WTC11 (cell line): Measurements from ENCODE around the gene PDZD7. TPM values are rescaled to one million over a fixed set of nuclear protein-coding genes. Genes with fewer than 3 reads are reported as not detected.

ENCODE experiments used
- ATAC-seq: fragments of 200-7000 bp; cut with Tn5 transposase; 2 replicates; pipeline ENCODE4 v1.10.0; 2021; ENCODE audit warnings: mild to moderate bottlenecking, moderate library complexity
- CTCF ChIA-PET: fragments of 300-600 bp; sonication (Branson Sonifier 250); formaldehyde crosslinking; loops from one replicate; lab custom pipeline; 2021; ENCODE audit warnings: antibody characterized with exemption; lab: Charles Lee
- POLR2A ChIA-PET: fragments of 350-600 bp; sonication (Branson Sonifier 250); formaldehyde crosslinking; loops from one replicate; lab custom pipeline; 2021; ENCODE audit warnings: antibody characterized with exemption; lab: Charles Lee
- DNase-seq: peaks from one replicate; pipeline ENCODE4 v3.0.0; 2021; ENCODE audit warnings: low spot score
- H3K27ac Mint-ChIP-seq: 2 replicates; pipeline ENCODE4 v1.8.0; 2021; ENCODE audit warnings: mixed read lengths
- H3K27me3 Mint-ChIP-seq: 2 replicates; pipeline ENCODE4 v1.8.0; 2021; ENCODE audit warnings: low read depth, mild to moderate bottlenecking, moderate library complexity, mixed read lengths
- H3K36me3 Mint-ChIP-seq: 2 replicates; pipeline ENCODE4 v1.8.0; 2021; ENCODE audit warnings: mixed read lengths
- H3K4me1 Mint-ChIP-seq: 2 replicates; pipeline ENCODE4 v1.8.0; 2022; ENCODE audit warnings: mixed read lengths
- H3K4me3 Mint-ChIP-seq: 2 replicates; pipeline ENCODE4 v1.8.0; 2021; ENCODE audit warnings: mild to moderate bottlenecking, moderate library complexity, mixed read lengths
- H3K9me3 Mint-ChIP-seq: 2 replicates; pipeline ENCODE4 v1.8.0; 2021; ENCODE audit warnings: mixed read lengths
- ATF2 ChIP-seq: sonication (generic); formaldehyde crosslinking; IDR thresholded peaks from 2 replicates; pipeline ENCODE4 v1.8.1; 2022; ENCODE audit warnings: low read depth, missing genetic modification reagents, borderline replicate concordance
- CBFB ChIP-seq: sonication (generic); formaldehyde crosslinking; IDR thresholded peaks from 2 replicates; pipeline ENCODE4 v1.8.1; 2022; ENCODE audit warnings: mild to moderate bottlenecking, low read depth, missing genetic modification reagents
- E2F1 ChIP-seq: sonication (generic); formaldehyde crosslinking; IDR thresholded peaks from 2 replicates; pipeline ENCODE4 v1.8.0; 2022; ENCODE audit warnings: mild to moderate bottlenecking, missing genetic modification reagents
- ELF4 ChIP-seq: sonication (generic); formaldehyde crosslinking; IDR thresholded peaks from 2 replicates; pipeline ENCODE4 v1.8.1; 2022; ENCODE audit warnings: low read depth, mild to moderate bottlenecking, moderate library complexity, missing genetic modification reagents
- IRF2 ChIP-seq: sonication (generic); formaldehyde crosslinking; IDR thresholded peaks from 2 replicates; pipeline ENCODE4 v1.8.0; 2022; ENCODE audit warnings: low read depth, missing genetic modification reagents, borderline replicate concordance
- JAZF1 ChIP-seq: fragments of 250-450 bp; sonication (Bioruptor Pico); IDR thresholded peaks from 2 replicates; pipeline ENCODE4 v1.9.0; 2021; ENCODE audit warnings: moderate library complexity, mild to moderate bottlenecking, inconsistent platforms
- MAX ChIP-seq: sonication (generic); formaldehyde crosslinking; IDR thresholded peaks from 2 replicates; pipeline ENCODE4 v1.8.0; 2022; ENCODE audit warnings: mild to moderate bottlenecking, missing genetic modification reagents
- MLX ChIP-seq: sonication (generic); formaldehyde crosslinking; IDR thresholded peaks from 2 replicates; pipeline ENCODE4 v1.8.1; 2023; ENCODE audit warnings: mild to moderate bottlenecking, missing genetic modification reagents, moderate library complexity
- NFATC4 ChIP-seq: fragments of 250-450 bp; sonication (Bioruptor Pico); IDR thresholded peaks from 2 replicates; pipeline ENCODE4 v1.9.0; 2021; ENCODE audit warnings: mild to moderate bottlenecking
- NR1H2 ChIP-seq: sonication (generic); formaldehyde crosslinking; IDR thresholded peaks from 2 replicates; pipeline ENCODE4 v1.9.0; 2021; ENCODE audit warnings: mild to moderate bottlenecking, moderate library complexity, missing genetic modification reagents
- NR2C2 ChIP-seq: sonication (generic); formaldehyde crosslinking; IDR thresholded peaks from 2 replicates; pipeline ENCODE4 v1.8.0; 2022; ENCODE audit warnings: mild to moderate bottlenecking, missing genetic modification reagents
- PREB ChIP-seq: sonication (generic); formaldehyde crosslinking; IDR thresholded peaks from 2 replicates; pipeline ENCODE4 v1.8.1; 2022; ENCODE audit warnings: mild to moderate bottlenecking, missing genetic modification reagents, moderate library complexity, borderline replicate concordance
- SMAD3 ChIP-seq: sonication (generic); formaldehyde crosslinking; IDR thresholded peaks from 2 replicates; pipeline ENCODE4 v1.8.0; 2022; ENCODE audit warnings: missing genetic modification reagents, mild to moderate bottlenecking, borderline replicate concordance
- SMAD4 ChIP-seq: sonication (generic); formaldehyde crosslinking; IDR thresholded peaks from 2 replicates; pipeline ENCODE4 v1.8.0; 2022; ENCODE audit warnings: mild to moderate bottlenecking, missing genetic modification reagents
- STAT6 ChIP-seq: sonication (generic); formaldehyde crosslinking; conservative IDR thresholded peaks from 2 replicates; pipeline ENCODE4 v1.8.1; 2023; ENCODE audit warnings: mild to moderate bottlenecking, low read depth, missing genetic modification reagents, moderate library complexity
- ZBTB21 ChIP-seq: sonication (generic); formaldehyde crosslinking; IDR thresholded peaks from 2 replicates; pipeline ENCODE4 v1.8.1; 2023; ENCODE audit warnings: mild to moderate bottlenecking, missing genetic modification reagents, borderline replicate concordance
- ZNF121 ChIP-seq: sonication (generic); formaldehyde crosslinking; IDR thresholded peaks from 2 replicates; pipeline ENCODE4 v1.8.0; 2023; ENCODE audit warnings: missing genetic modification reagents
- ZNF219 ChIP-seq: sonication (generic); formaldehyde crosslinking; IDR thresholded peaks from 2 replicates; pipeline ENCODE4 v1.8.0; 2023; ENCODE audit warnings: missing genetic modification reagents, mild to moderate bottlenecking, borderline replicate concordance
- ZNF423 ChIP-seq: fragments of 250-450 bp; sonication (Bioruptor Pico); IDR thresholded peaks from 2 replicates; pipeline ENCODE4 v2.1.2; 2022; ENCODE audit warnings: mild to moderate bottlenecking, moderate library complexity
- total RNA-seq: library from RNA; stranded (reverse); gene quantifications from 3 replicates; pipeline ENCODE4 v1.2.3, GENCODE V29; 2021

Gene PDZD7
- total RNA-seq, 1 experiment from 2014 or later, result 2.6 TPM

- no peak overlapping the region for H3K27ac Mint-ChIP-seq
- ChIA-PET CTCF (interaction anchor here (1.0 to 5.5 kb wide), 7 partner anchors 18 to 138 kb away, joined by 3 to 84 read pairs (median 5); no protein-coding TSS in a partner anchor), POLR2A (no interaction called here)
- ATAC-seq, result no peak
- peaks cover 83% of the 10 kb centered on the region for H3K27me3 Mint-ChIP-seq
- no peak for DNase-seq
- no peaks in the 10 kb centered on the region for H3K9me3 Mint-ChIP-seq
- H3K4me1 Mint-ChIP-seq, result peaks cover 39% of the 10 kb centered on the region
- TF ChIP-seq ZNF121 (peak; percentile 47; the same call in 1 of the 2 replicates), E2F1 (CRISPR knock-in tag) (no peak)
- H3K4me3 Mint-ChIP-seq, result no peak overlapping the region
- no peaks in the 10 kb centered on the region for H3K36me3 Mint-ChIP-seq
Measured at GRCh38 chr10:101076630-101077029, 45.7 kb upstream of the PDZD7 start.

- Mint-ChIP-seq H3K4me1 (peaks cover 41% of the 10 kb centered on the region), H3K9me3 (no peaks in the 10 kb centered on the region), H3K27ac (no peak overlapping the region), H3K27me3 (peaks cover 79% of the 10 kb centered on the region), H3K36me3 (no peaks in the 10 kb centered on the region), H3K4me3 (no peak overlapping the region)
- CTCF ChIA-PET, result interaction anchor here (0.8 to 5.5 kb wide), 10 partner anchors 19 to 557 kb away, joined by 3 to 84 read pairs (median 4); no protein-coding TSS in a partner anchor
- DNase-seq, result no peak
- TF ChIP-seq IRF2 (CRISPR knock-in tag), result no peak
- no peak for ATAC-seq
- POLR2A ChIA-PET, result interaction anchor here (0.6 to 1.0 kb wide), 2 partner anchors 24 to 35 kb away, joined by 4 to 9 read pairs; no protein-coding TSS in a partner anchor
Measured at GRCh38 chr10:101075775-101076174, 44.8 kb upstream of the PDZD7 start.

GRCh38 chr10:101073631-101074030, 42.7 kb upstream of the PDZD7 start:
- ChIA-PET CTCF (interaction anchor here (0.6 to 5.5 kb wide), 21 partner anchors 8 to 195 kb away, joined by 3 to 84 read pairs (median 5); partner anchors contain the start of genes KAZALD1 and TLX1), POLR2A (interaction anchor here (0.6 kb wide), 1 partner anchor 364 kb away, joined by 4 read pairs; no protein-coding TSS in a partner anchor)
- Mint-ChIP-seq H3K9me3 (no peaks in the 10 kb centered on the region), H3K36me3 (no peaks in the 10 kb centered on the region), H3K4me1 (peaks cover 41% of the 10 kb centered on the region), H3K27me3 (peaks cover 65% of the 10 kb centered on the region), H3K27ac (no peak overlapping the region), H3K4me3 (peak overlapping the region; percentile 39; the same call in 1 of the 2 replicates)
- ATAC-seq, result peak; percentile 57
- TF ChIP-seq STAT6 (CRISPR knock-in tag) (no peak), MAX (CRISPR knock-in tag) (no peak), NFATC4 (CRISPR knock-in tag) (no peak), MLX (no peak), NR1H2 (CRISPR knock-in tag) (no peak), SMAD3 (CRISPR knock-in tag) (no peak), ATF2 (no peak)
- DNase-seq, result no peak

- no peak for TF ChIP-seq PREB (CRISPR knock-in tag)
- no peak for TF ChIP-seq MLX
- no peak for TF ChIP-seq CBFB (CRISPR knock-in tag)
- TF ChIP-seq ZBTB21 (CRISPR knock-in tag), result no peak
- TF ChIP-seq ELF4 (CRISPR knock-in tag), result no peak
- TF ChIP-seq JAZF1 (CRISPR knock-in tag), result no peak
- TF ChIP-seq IRF2 (CRISPR knock-in tag), result no peak
- no peak for TF ChIP-seq SMAD4 (CRISPR knock-in tag)
- TF ChIP-seq ZNF219 (CRISPR knock-in tag), result no peak
- TF ChIP-seq ZNF423 (CRISPR knock-in tag), result no peak
- no peak for TF ChIP-seq NR2C2
- Mint-ChIP-seq H3K27me3 (peaks cover 59% of the 10 kb centered on the region), H3K4me3 (no peak overlapping the region), H3K4me1 (peaks cover 41% of the 10 kb centered on the region), H3K36me3 (no peaks in the 10 kb centered on the region), H3K27ac (no peak overlapping the region), H3K9me3 (no peaks in the 10 kb centered on the region)
- DNase-seq (no peak), ATAC-seq (no peak)
- CTCF ChIA-PET, result interaction anchor here (0.6 to 5.5 kb wide), 5 partner anchors 12 to 885 kb away, joined by 3 to 84 read pairs (median 18); partner anchors contain the start of gene KAZALD1
- POLR2A ChIA-PET, result no interaction called here
Measured at GRCh38 chr10:101072923-101073322, 42.0 kb upstream of the PDZD7 start.
